Prostate gland (tissue), 2 donors: ENCODE results near the gene ORAI2. TPM values are rescaled to one million over a fixed set of nuclear protein-coding genes. Genes with fewer than 3 reads are reported as not detected.
A peak's percentile ranks its signal among the peaks of the same experiment; 100 is the strongest.
"Not testable (repeated sequence)": the region's sequence is repeated elsewhere in the genome, so short reads cannot be mapped to it uniquely, and the experiment has no call there.

Source experiments
- DNase-seq: peaks from one replicate; pipeline ENCODE4 v3.0.0-alpha.2; 2019; ENCODE audit warnings: low spot score
- H3K27ac ChIP-seq, 2 donors: fragments of 200-600 bp; sonication (generic); 2 replicates each; pipeline ENCODE4 v1.5.1; 2017 to 2019
- H3K27me3 ChIP-seq: fragments of 200-600 bp; sonication (generic); replicated peaks from 2 replicates; pipeline ENCODE4 v1.5.1; 2019; ENCODE audit not compliant: insufficient read depth
- H3K36me3 ChIP-seq, 2 donors: fragments of 200-600 bp; sonication (generic); 1 replicate in 1 of 2; 2 replicates in 1 of 2; pipeline versions ENCODE4 v1.5.1 to v1.8.1; 2017 to 2019
- H3K4me1 ChIP-seq: fragments of 200-600 bp; sonication (generic); replicated peaks from 2 replicates; pipeline ENCODE4 v1.5.1; 2019
- H3K4me3 ChIP-seq, 2 donors: fragments of 200-600 bp; sonication (generic); 2 replicates each; pipeline ENCODE4 v1.5.1; 2017 to 2019
- H3K9me3 ChIP-seq: fragments of 200-600 bp; sonication (generic); 2 replicates; pipeline ENCODE4 v1.5.1; 2017
- CTCF ChIP-seq, 4 experiments: fragments of 200-600 bp in 2 of 4; fragments of 450-650 bp in 2 of 4; sonication (generic) in 2 of 4; IDR thresholded peaks; 1 replicate in 3 of 4; 2 replicates in 1 of 4; pipeline ENCODE4 v1.5.1; 2016 to 2019; ENCODE audit warnings: antibody characterized with exemption in 4 of 4, mild to moderate bottlenecking in 2 of 4, moderate library complexity in 2 of 4
- POLR2A ChIP-seq: fragments of 450-650 bp; IDR thresholded peaks from one replicate; pipeline ENCODE4 v1.6.1; 2016; ENCODE audit warnings: antibody characterized with exemption, mild to moderate bottlenecking
- POLR2AphosphoS5 ChIP-seq: sonication (generic); formaldehyde crosslinking; IDR thresholded peaks from one replicate; pipeline ENCODE4 v1.6.1; 2017; ENCODE audit warnings: antibody characterized with exemption
- WGBS: methylation state at CpG from one replicate; pipeline ENCODE4 v1.1.5; 2018; 5-methylcytosine and 5-hydroxymethylcytosine counted together
- intact Hi-C: fragments of 100-400 bp; cut with DNase I; formaldehyde crosslinking; loops from one replicate; pipeline ENCODE4 v1.14.2; 2022
- total RNA-seq, 2 donors: library from RNA; depleted of rRNA; stranded (reverse); fragments of >200 nt; gene quantifications; one replicate each; pipeline ENCODE4 v1.1.0, GENCODE V29; 2016

ORAI2 gene
- total RNA-seq, 2 donors from 2014 or later: 20.5 to 24.8 TPM

- H3K27me3 ChIP-seq: no peaks in the 10 kb centered on the region
- intact Hi-C loops: no loop called here
- H3K9me3 ChIP-seq: no peaks in the 10 kb centered on the region
- TF ChIP-seq POLR2A: no peak
- no peak for TF ChIP-seq POLR2AphosphoS5
- TF ChIP-seq CTCF (IDR thresholded peaks at IDR 0.05): no peak
- peak overlapping the region; percentile 89 to 92 for H3K27ac ChIP-seq
- peak overlapping the region; percentile 87 to 89 for H3K4me3 ChIP-seq
- WGBS: under 1% methylated on average over 12 of the region's 12 CpGs
- peaks cover 5% of the 10 kb centered on the region for H3K4me1 ChIP-seq
- no peak for DNase-seq
- peaks cover 0 to 6% of the 10 kb centered on the region in 2 donors for H3K36me3 ChIP-seq
Observed at GRCh38 chr7:102396710-102397019, 36.7 kb upstream of the ORAI2 start.

- no peak overlapping the region for H3K27ac ChIP-seq
- H3K36me3 ChIP-seq: peaks cover 0 to 6% of the 10 kb centered on the region in 2 donors
- no peak overlapping the region for H3K4me3 ChIP-seq
- no peak for TF ChIP-seq POLR2AphosphoS5
- no peak for TF ChIP-seq POLR2A
- TF ChIP-seq CTCF (IDR thresholded peaks at IDR 0.05): no peak
- no peaks in the 10 kb centered on the region for H3K27me3 ChIP-seq
- WGBS: 96% methylated on average over 8 of the region's 8 CpGs
- H3K9me3 ChIP-seq: no peaks in the 10 kb centered on the region
- intact Hi-C loops: no loop called here
- H3K4me1 ChIP-seq: peaks cover 5% of the 10 kb centered on the region
- no peak for DNase-seq
Observed at GRCh38 chr7:102398543-102398942, 34.8 kb upstream of the ORAI2 start.

- Histone ChIP-seq H3K4me3 (no peak overlapping the region), H3K36me3 (peaks cover 0 to 11% of the 10 kb centered on the region in 2 donors), H3K27ac (no peak overlapping the region), H3K9me3 (no peaks in the 10 kb centered on the region), H3K27me3 (no peaks in the 10 kb centered on the region), H3K4me1 (peaks cover 5% of the 10 kb centered on the region)
- no peak for DNase-seq
- no peak for TF ChIP-seq CTCF (IDR thresholded peaks at IDR 0.05)
- TF ChIP-seq POLR2A: no peak
- no peak for TF ChIP-seq POLR2AphosphoS5
- intact Hi-C loops: no loop called here
- 85% methylated on average over 5 of the region's 5 CpGs for WGBS
Observed at GRCh38 chr7:102400360-102400759, 33.0 kb upstream of the ORAI2 start.

- intact Hi-C loops: no loop called here
- Histone ChIP-seq H3K4me1 (no peaks in the 10 kb centered on the region), H3K4me3 (no peak overlapping the region), H3K27me3 (no peaks in the 10 kb centered on the region), H3K9me3 (no peaks in the 10 kb centered on the region), H3K36me3 (peaks cover 8 to 17% of the 10 kb centered on the region in 2 donors), H3K27ac (no peak overlapping the region)
- TF ChIP-seq POLR2AphosphoS5: no peak
- no peak for DNase-seq
- 94% methylated on average over 3 of the region's 3 CpGs for WGBS
Observed at GRCh38 chr7:102403563-102403962, 29.8 kb upstream of the ORAI2 start.

GRCh38 chr7:102404005-102404861, 29.1 kb upstream of the ORAI2 start:
- Histone ChIP-seq H3K4me1 (no peaks in the 10 kb centered on the region), H3K9me3 (no peaks in the 10 kb centered on the region), H3K27ac (no peak overlapping the region), H3K36me3 (peaks cover 9 to 17% of the 10 kb centered on the region in 2 donors), H3K4me3 (no peak overlapping the region), H3K27me3 (no peaks in the 10 kb centered on the region)
- TF ChIP-seq POLR2AphosphoS5 (no peak), CTCF (IDR thresholded peaks at IDR 0.05) (peak; percentile 10 to 55 (median 38))
- intact Hi-C loops: no loop called here
- WGBS: 66% methylated on average over 14 of the region's 15 CpGs
- no peak for DNase-seq

GRCh38 chr7:102404862-102405188, 28.6 kb upstream of the ORAI2 start:
- H3K9me3 ChIP-seq, intact Hi-C loops, H3K4me1 ChIP-seq, H3K27ac ChIP-seq, DNase-seq, H3K4me3 ChIP-seq, H3K27me3 ChIP-seq: not testable (repeated sequence)
- WGBS: 94% methylated on average over 5 of the region's 5 CpGs
- H3K36me3 ChIP-seq: peaks cover 9 to 12% of the 10 kb centered on the region in 2 donors
